ENCODE measurements around the gene SUN3. TPM values are rescaled to one million over a fixed set of nuclear protein-coding genes. Genes with fewer than 3 reads are reported as not detected.

Gene SUN3
- total and polyA plus RNA-seq, 3 experiments from 2014 or later = not detected

- H3K27me3 Mint-ChIP-seq = peaks cover 9 to 54% of the 10 kb centered on the region in 2 donors
- no peaks in the 10 kb centered on the region for H3K4me1 Mint-ChIP-seq
- Histone ChIP-seq H3K9me3 (ENCODE audit: low read length) (no peaks in the 10 kb centered on the region), H3K27ac (ENCODE audit: low read depth, low read length) (no peak overlapping the region), H3K27me3 (ENCODE audit: insufficient read depth, low read length, poor library complexity, severe bottlenecking) (no peaks in the 10 kb centered on the region), H3K4me1 (ENCODE audit: insufficient read depth, low read length) (no peaks in the 10 kb centered on the region), H3K4me3 (ENCODE audit: low read length) (no peak overlapping the region), H3K36me3 (ENCODE audit: insufficient read depth, low read length) (no peaks in the 10 kb centered on the region)
- no peak for DNase-seq
- H3K9me3 Mint-ChIP-seq = peaks cover 15 to 23% (median 18%) of the 10 kb centered on the region in 5 donors
- POLR2A ChIA-PET = no interaction called here
- H3K4me3 Mint-ChIP-seq = no peak overlapping the region
- CTCF ChIA-PET = no interaction called here
- H3K27ac Mint-ChIP-seq = no peak overlapping the region
- peaks cover 0 to 14% (median 1%) of the 10 kb centered on the region in 3 donors for H3K36me3 Mint-ChIP-seq
Measured at GRCh38 chr7:48025624-48026023, 3.3 kb downstream of the SUN3 start.

- no peaks in the 10 kb centered on the region for H3K4me1 Mint-ChIP-seq
- Histone ChIP-seq H3K9me3 (ENCODE audit: low read length) (no peaks in the 10 kb centered on the region), H3K27me3 (ENCODE audit: insufficient read depth, low read length, poor library complexity, severe bottlenecking) (no peaks in the 10 kb centered on the region), H3K4me3 (ENCODE audit: low read length) (no peak overlapping the region), H3K4me1 (ENCODE audit: insufficient read depth, low read length) (no peaks in the 10 kb centered on the region), H3K27ac (ENCODE audit: low read depth, low read length) (no peak overlapping the region), H3K36me3 (ENCODE audit: insufficient read depth, low read length) (no peaks in the 10 kb centered on the region)
- H3K36me3 Mint-ChIP-seq = peaks cover 0 to 20% (median 0%) of the 10 kb centered on the region in 3 donors
- DNase-seq = no peak
- H3K4me3 Mint-ChIP-seq = no peak overlapping the region
- H3K27ac Mint-ChIP-seq = no peak overlapping the region
- ChIA-PET POLR2A (no interaction called here), CTCF (interaction anchor here (1.3 kb wide), 1 partner anchor 23 kb away, joined by 3 read pairs; no protein-coding TSS in a partner anchor)
- H3K9me3 Mint-ChIP-seq = peaks cover 9 to 25% (median 15%) of the 10 kb centered on the region in 5 donors
- peaks cover 10 to 42% of the 10 kb centered on the region in 2 donors for H3K27me3 Mint-ChIP-seq
Measured at GRCh38 chr7:48017674-48018073, 11.2 kb downstream of the SUN3 start.

- Mint-ChIP-seq H3K9me3 (peaks cover 6 to 17% (median 12%) of the 10 kb centered on the region in 5 donors), H3K4me1 (peaks cover 0 to under 1% (median 0%) of the 10 kb centered on the region in 3 donors), H3K27me3 (peaks cover 10 to 37% of the 10 kb centered on the region in 2 donors), H3K4me3 (no peak overlapping the region), H3K36me3 (peaks cover 0 to 20% (median 0%) of the 10 kb centered on the region in 3 donors), H3K27ac (no peak overlapping the region)
- Histone ChIP-seq H3K27ac (ENCODE audit: low read depth, low read length) (no peak overlapping the region), H3K36me3 (ENCODE audit: insufficient read depth, low read length) (no peaks in the 10 kb centered on the region), H3K9me3 (ENCODE audit: low read length) (no peaks in the 10 kb centered on the region), H3K27me3 (ENCODE audit: insufficient read depth, low read length, poor library complexity, severe bottlenecking) (no peaks in the 10 kb centered on the region), H3K4me3 (ENCODE audit: low read length) (no peak overlapping the region), H3K4me1 (ENCODE audit: insufficient read depth, low read length) (no peaks in the 10 kb centered on the region)
- DNase-seq = no peak
- POLR2A ChIA-PET = no interaction called here
- CTCF ChIA-PET = interaction anchor here (1.3 kb wide), 1 partner anchor 22 kb away, joined by 3 read pairs; no protein-coding TSS in a partner anchor
Measured at GRCh38 chr7:48016641-48017040, 12.3 kb downstream of the SUN3 start.

- H3K4me1 ChIP-seq (ENCODE audit: insufficient read depth, low read length) = no peaks in the 10 kb centered on the region
- Mint-ChIP-seq H3K36me3 (peaks cover 0 to 4% (median 0%) of the 10 kb centered on the region in 3 donors), H3K27me3 (peaks cover 13 to 18% of the 10 kb centered on the region in 2 donors), H3K4me1 (peaks cover 0 to 1% (median 0%) of the 10 kb centered on the region in 3 donors), H3K9me3 (no peaks in the 10 kb centered on the region), H3K4me3 (no peak overlapping the region), H3K27ac (no peak overlapping the region)
- no peaks in the 10 kb centered on the region for H3K36me3 ChIP-seq (ENCODE audit: insufficient read depth, low read length)
- H3K27me3 ChIP-seq (ENCODE audit: insufficient read depth, low read length, poor library complexity, severe bottlenecking) = no peaks in the 10 kb centered on the region
- H3K27ac ChIP-seq (ENCODE audit: low read depth, low read length) = no peak overlapping the region
- no peak overlapping the region for H3K4me3 ChIP-seq (ENCODE audit: low read length)
- ChIA-PET POLR2A (no interaction called here), CTCF (interaction anchor here (0.8 kb wide), 1 partner anchor 21 kb away, joined by 3 read pairs; no protein-coding TSS in a partner anchor)
- DNase-seq = no peak
- H3K9me3 ChIP-seq (ENCODE audit: low read length) = no peaks in the 10 kb centered on the region
Measured at GRCh38 chr7:48011951-48012350, 17.0 kb downstream of the SUN3 start.

GRCh38 chr7:48011323-48011722, 17.6 kb downstream of the SUN3 start:
- Mint-ChIP-seq H3K27ac (no peak overlapping the region), H3K27me3 (peaks cover 13 to 22% of the 10 kb centered on the region in 2 donors), H3K4me3 (no peak overlapping the region), H3K36me3 (peaks cover 0 to 2% (median 1%) of the 10 kb centered on the region in 3 donors), H3K9me3 (no peaks in the 10 kb centered on the region), H3K4me1 (peaks cover 0 to 1% (median 0%) of the 10 kb centered on the region in 3 donors)
- no peaks in the 10 kb centered on the region for H3K36me3 ChIP-seq (ENCODE audit: insufficient read depth, low read length)
- H3K4me1 ChIP-seq (ENCODE audit: insufficient read depth, low read length) = no peaks in the 10 kb centered on the region
- no peaks in the 10 kb centered on the region for H3K9me3 ChIP-seq (ENCODE audit: low read length)
- no peak overlapping the region for H3K27ac ChIP-seq (ENCODE audit: low read depth, low read length)
- no peak for DNase-seq
- CTCF ChIA-PET = no interaction called here
- no peak overlapping the region for H3K4me3 ChIP-seq (ENCODE audit: low read length)
- H3K27me3 ChIP-seq (ENCODE audit: insufficient read depth, low read length, poor library complexity, severe bottlenecking) = no peaks in the 10 kb centered on the region
- POLR2A ChIA-PET = no interaction called here

GRCh38 chr7:48009954-48010353, 19.0 kb downstream of the SUN3 start:
- no peaks in the 10 kb centered on the region for H3K4me1 ChIP-seq (ENCODE audit: insufficient read depth, low read length)
- CTCF ChIA-PET = no interaction called here
- Mint-ChIP-seq H3K27ac (no peak overlapping the region), H3K9me3 (no peaks in the 10 kb centered on the region), H3K27me3 (peaks cover 14 to 18% of the 10 kb centered on the region in 2 donors), H3K4me1 (peaks cover 0 to 1% (median 0%) of the 10 kb centered on the region in 3 donors), H3K36me3 (peaks cover 0 to 1% (median 0%) of the 10 kb centered on the region in 3 donors), H3K4me3 (no peak overlapping the region)
- H3K36me3 ChIP-seq (ENCODE audit: insufficient read depth, low read length) = no peaks in the 10 kb centered on the region
- POLR2A ChIA-PET = no interaction called here
- no peaks in the 10 kb centered on the region for H3K27me3 ChIP-seq (ENCODE audit: insufficient read depth, low read length, poor library complexity, severe bottlenecking)
- no peak for DNase-seq
- no peak overlapping the region for H3K4me3 ChIP-seq (ENCODE audit: low read length)
- H3K9me3 ChIP-seq (ENCODE audit: low read length) = no peaks in the 10 kb centered on the region
- H3K27ac ChIP-seq (ENCODE audit: low read depth, low read length) = no peak overlapping the region

GRCh38 chr7:48009257-48009656, 19.6 kb downstream of the SUN3 start:
- H3K27ac Mint-ChIP-seq = no peak overlapping the region
- CTCF ChIA-PET = no interaction called here
- peaks cover 0 to 1% (median 0%) of the 10 kb centered on the region in 3 donors for H3K36me3 Mint-ChIP-seq
- no peak overlapping the region for H3K27ac ChIP-seq (ENCODE audit: low read depth, low read length)
- no peak for DNase-seq
- H3K4me3 ChIP-seq (ENCODE audit: low read length) = no peak overlapping the region
- H3K9me3 Mint-ChIP-seq = no peaks in the 10 kb centered on the region
- peaks cover 17 to 18% of the 10 kb centered on the region in 2 donors for H3K27me3 Mint-ChIP-seq
- H3K4me3 Mint-ChIP-seq = no peak overlapping the region
- POLR2A ChIA-PET = no interaction called here
- H3K36me3 ChIP-seq (ENCODE audit: insufficient read depth, low read length) = no peaks in the 10 kb centered on the region
- H3K4me1 Mint-ChIP-seq = peaks cover 0 to 1% (median 0%) of the 10 kb centered on the region in 3 donors
- no peaks in the 10 kb centered on the region for H3K9me3 ChIP-seq (ENCODE audit: low read length)
- no peaks in the 10 kb centered on the region for H3K27me3 ChIP-seq (ENCODE audit: insufficient read depth, low read length, poor library complexity, severe bottlenecking)
- no peaks in the 10 kb centered on the region for H3K4me1 ChIP-seq (ENCODE audit: insufficient read depth, low read length)

- ChIA-PET POLR2A (no interaction called here), CTCF (no interaction called here)
- Histone ChIP-seq H3K4me3 (ENCODE audit: low read length) (no peak overlapping the region), H3K9me3 (ENCODE audit: low read length) (no peaks in the 10 kb centered on the region), H3K36me3 (ENCODE audit: insufficient read depth, low read length) (no peaks in the 10 kb centered on the region), H3K27ac (ENCODE audit: low read depth, low read length) (no peak overlapping the region), H3K27me3 (ENCODE audit: insufficient read depth, low read length, poor library complexity, severe bottlenecking) (no peaks in the 10 kb centered on the region), H3K4me1 (ENCODE audit: insufficient read depth, low read length) (no peaks in the 10 kb centered on the region)
- Mint-ChIP-seq H3K4me3 (no peak overlapping the region), H3K36me3 (peaks cover 0 to 1% (median 0%) of the 10 kb centered on the region in 3 donors), H3K27ac (no peak overlapping the region), H3K9me3 (no peaks in the 10 kb centered on the region), H3K27me3 (peaks cover 17 to 22% of the 10 kb centered on the region in 2 donors), H3K4me1 (peaks cover 0 to 1% (median 0%) of the 10 kb centered on the region in 3 donors)
- no peak for DNase-seq
Measured at GRCh38 chr7:48006866-48007265, 22.0 kb downstream of the SUN3 start.
